Fibroblast of upper back skin (primary cell): ENCODE measurements around the gene KCP.

Source experiments
- DNase-seq: peaks from one replicate; pipeline ENCODE4 v3.0.0-alpha.2; 2013

Gene KCP

DNA sequence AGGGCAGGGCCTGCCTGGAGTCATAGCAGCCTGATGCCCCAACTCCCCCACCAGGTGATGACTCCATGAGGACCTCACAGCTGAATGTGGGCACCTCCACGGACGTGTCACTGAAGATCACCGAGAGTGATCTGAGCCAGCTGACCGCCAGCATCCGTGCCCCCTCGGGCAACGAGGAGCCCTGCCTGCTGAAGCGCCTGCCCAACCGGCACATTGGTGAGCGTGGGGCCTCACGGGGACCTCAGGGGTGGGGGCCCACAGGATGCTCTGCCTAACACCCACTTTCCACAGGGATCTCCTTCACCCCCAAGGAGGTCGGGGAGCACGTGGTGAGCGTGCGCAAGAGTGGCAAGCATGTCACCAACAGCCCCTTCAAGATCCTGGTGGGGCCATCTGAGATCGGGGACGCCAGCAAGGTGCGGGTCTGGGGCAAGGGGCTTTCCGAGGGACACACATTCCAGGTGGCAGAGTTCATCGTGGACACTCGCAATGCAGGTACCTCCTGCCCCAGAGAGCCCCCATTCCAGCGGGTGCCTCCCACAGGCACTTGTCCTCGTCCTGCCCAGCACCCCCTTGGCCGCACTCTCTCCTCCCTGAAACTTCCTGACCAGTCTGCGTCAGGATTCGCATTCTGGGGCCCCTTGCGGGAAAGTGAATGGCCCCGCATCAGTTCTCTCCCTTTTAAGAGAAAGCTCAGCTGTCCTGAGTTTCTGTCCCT is 57.8 kb downstream of the KCP start:
- no peak for DNase-seq

DNA sequence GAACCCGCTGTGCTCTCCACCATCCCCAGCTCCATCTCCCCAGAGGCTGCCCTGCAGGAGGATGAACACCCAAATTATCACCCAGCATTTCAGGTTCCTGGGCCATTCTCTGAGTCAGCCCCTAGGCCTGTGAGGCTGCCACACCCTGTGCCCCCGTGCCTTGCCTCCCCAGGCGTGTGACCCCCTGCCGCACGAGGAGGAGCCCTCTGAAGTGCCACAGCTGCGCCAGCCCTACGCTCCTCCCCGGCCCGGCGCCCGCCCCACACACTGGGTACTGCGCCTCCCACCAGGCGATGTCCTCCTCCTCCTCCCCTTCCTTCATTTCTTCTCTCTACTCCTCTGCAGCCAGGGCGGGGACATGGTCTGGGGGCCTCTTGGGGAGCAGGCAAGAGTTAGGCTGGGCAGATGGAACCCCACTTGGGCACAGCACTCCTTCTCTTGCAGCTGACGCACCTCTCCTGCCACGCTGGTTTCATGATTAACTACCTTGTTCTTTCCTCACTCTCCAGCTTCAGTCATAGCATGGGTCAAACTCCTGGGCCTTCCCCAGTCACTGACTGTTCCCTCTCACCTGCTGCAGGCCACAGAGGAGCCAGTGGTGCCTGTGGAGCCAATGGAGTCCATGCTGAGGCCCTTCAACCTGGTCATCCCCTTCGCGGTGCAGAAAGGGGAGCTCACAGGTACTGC is 60.6 kb downstream of the KCP start:
- no peak for DNase-seq

DNA sequence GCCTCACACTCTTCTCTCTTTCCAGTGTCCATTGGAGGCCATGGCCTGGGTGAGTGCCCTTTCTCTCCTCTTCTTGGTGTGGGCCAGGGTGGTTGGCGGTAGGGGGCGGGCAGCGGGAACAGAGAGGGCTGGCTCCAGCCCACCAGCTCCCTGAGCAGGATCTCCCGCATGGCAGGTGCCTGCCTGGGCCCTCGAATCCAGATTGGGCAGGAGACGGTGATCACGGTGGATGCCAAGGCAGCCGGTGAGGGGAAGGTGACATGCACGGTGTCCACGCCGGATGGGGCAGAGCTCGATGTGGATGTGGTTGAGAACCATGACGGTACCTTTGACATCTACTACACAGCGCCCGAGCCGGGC is 61.4 kb downstream of the KCP start:
- DNase-seq = no peak

DNA sequence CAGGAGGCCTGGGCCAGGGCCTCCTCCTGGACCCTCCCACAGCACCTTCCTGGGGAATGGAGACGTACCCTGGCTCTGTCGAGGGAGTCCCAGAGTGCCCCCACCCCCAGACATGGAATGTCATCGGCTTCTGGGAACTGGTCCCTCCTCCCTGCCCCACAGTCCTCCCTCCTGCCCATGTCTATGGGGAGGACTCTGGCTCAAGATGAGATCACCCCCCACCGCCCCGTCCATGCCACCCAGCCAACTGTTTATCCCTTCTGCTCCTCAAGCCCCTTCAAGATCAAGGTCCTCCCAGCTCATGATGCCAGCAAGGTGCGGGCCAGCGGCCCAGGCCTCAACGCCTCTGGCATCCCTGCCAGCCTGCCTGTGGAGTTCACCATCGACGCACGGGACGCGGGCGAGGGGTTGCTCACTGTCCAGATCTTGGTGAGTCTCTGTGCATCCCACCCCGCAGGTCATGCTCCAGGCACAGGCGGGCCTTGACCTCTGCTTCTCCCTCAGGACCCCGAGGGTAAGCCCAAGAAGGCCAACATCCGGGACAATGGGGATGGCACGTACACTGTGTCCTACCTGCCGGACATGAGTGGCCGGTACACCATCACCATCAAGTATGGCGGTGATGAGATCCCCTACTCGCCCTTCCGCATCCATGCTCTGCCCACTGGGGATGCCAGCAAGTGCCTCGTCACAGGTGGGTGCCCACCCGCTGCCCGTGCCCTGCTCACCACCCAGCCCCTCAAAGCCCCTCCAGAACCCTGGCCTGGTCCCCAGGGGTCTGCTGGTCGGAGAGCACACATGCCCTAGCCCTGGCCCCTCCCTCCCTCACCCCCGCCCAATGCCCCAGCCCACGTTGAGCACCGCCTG is 62.0 kb downstream of the KCP start:
- DNase-seq = no peak

DNA sequence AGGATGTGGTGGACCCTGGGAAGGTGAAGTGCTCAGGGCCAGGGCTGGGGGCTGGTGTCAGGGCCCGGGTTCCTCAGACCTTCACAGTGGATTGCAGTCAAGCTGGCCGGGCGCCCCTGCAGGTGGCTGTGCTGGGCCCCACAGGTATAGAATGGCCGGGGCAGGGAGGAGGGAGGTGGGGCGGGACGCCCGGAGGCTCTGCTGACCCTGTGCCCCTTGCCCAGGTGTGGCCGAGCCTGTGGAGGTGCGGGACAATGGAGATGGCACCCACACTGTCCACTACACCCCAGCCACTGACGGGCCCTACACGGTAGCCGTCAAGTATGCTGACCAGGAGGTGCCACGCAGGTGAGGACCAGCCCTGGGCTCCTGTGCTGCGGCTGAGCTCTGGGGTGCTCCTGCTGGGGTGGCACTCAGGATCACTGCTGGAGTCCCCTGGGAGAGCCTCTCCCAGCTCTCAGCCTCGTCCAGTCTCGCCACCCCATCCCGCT is 62.7 kb downstream of the KCP start:
- no peak for DNase-seq

DNA sequence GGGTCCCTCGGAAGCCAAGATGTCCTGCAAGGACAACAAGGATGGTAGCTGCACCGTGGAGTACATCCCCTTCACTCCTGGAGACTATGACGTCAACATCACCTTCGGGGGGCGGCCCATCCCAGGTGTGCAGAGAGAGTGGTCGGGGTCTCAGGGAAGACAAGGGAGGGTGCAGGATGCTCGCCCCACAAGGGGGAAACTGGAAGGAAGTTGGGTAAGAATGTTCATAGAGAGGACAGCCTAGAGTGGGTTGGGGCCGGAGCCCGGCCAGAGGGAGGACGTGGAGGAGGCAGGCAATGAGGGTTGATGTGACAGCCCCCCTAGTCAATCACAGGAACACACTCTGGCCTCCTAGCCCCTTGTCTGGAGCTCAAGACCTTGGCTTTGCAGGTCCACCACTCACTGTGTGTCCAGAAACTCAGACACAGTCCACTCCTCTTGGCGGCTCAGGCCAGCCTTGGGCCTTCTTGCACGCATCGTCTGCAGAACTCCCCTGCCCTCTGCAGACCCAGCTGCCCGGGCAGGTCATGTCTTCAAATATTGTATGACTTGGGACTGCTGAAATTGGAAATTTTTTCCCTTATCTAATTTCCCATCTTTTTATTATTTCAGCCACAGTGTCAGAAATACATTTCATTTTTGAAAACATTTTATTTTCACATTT is 63.6 kb downstream of the KCP start:
- no peak for DNase-seq

DNA sequence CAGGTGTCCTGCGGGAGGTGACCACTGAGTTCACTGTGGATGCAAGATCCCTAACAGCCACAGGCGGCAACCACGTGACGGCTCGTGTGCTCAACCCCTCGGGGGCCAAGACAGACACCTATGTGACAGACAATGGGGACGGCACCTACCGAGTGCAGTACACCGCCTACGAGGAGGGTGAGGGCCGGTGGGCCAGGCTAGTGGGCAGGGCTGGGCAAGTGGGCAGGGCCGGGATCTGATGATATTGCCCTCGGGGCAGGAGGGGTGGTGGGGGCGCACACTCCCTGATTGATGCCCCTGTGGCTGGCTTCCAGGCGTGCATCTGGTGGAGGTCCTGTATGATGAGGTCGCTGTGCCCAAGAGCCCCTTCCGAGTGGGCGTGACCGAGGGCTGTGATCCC is 64.5 kb downstream of the KCP start:
- DNase-seq = no peak

DNA sequence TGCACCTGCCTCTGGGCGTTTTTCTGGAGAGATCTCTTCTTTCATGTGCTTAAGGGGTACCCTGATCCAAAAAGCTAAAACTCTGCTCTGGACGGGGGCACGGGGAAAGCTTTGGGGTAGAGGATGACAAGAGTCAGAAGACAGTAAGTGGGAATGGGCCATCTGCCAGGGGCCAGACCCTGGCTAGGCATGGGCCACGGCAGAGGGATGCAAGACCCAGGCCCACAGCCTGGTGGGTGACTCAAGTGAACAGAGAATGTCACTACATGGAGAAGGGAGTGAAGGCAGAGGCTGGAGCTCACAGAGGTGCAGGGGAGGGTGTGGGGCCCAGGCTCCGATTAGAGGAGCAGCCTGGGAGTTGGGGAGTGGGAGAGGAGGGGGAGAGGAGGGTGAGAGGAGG is 65.0 kb downstream of the KCP start:
- DNase-seq = no peak

DNA sequence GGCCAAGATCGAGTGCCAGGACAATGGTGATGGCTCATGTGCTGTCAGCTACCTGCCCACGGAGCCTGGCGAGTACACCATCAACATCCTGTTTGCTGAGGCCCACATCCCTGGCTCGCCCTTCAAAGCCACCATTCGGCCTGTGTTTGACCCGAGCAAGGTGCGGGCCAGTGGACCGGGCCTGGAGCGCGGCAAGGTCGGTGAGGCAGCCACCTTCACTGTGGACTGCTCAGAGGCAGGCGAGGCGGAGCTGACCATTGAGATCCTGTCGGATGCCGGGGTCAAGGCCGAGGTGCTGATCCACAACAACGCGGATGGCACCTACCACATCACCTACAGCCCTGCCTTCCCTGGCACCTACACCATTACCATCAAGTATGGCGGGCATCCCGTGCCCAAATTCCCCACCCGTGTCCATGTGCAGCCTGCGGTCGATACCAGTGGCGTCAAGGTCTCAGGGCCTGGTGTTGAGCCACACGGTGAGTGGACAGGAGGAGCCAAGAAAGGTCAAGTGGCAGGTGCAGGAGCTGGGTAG is 65.7 kb downstream of the KCP start:
- DNase-seq = no peak

DNA sequence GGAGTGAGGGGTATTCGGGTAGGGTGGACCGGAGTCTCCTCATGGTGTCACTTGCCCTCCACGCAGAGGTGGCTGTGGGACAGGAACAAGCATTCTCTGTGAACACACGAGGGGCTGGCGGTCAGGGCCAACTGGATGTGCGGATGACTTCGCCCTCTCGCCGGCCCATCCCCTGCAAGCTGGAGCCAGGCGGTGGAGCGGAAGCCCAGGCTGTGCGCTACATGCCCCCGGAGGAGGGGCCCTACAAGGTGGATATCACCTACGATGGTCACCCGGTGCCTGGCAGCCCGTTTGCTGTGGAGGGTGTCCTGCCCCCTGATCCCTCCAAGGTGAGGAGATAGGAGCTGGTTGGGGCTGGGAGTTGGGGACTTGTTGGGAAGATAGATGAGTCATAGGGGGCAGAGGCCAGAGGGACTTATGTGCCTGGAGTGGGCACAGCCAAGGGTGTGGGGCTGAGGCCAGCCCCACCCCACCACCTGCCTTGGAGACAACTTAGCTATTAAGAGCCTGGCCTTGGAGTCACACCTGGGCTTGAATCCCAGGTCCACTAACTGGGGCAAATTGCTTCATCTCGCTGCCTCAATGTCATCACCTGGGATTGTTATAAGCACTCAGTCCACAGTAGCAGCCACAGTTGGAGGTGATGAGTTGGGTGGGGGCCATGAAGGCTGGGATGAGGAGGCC is 66.4 kb downstream of the KCP start:
- no peak for DNase-seq

DNA sequence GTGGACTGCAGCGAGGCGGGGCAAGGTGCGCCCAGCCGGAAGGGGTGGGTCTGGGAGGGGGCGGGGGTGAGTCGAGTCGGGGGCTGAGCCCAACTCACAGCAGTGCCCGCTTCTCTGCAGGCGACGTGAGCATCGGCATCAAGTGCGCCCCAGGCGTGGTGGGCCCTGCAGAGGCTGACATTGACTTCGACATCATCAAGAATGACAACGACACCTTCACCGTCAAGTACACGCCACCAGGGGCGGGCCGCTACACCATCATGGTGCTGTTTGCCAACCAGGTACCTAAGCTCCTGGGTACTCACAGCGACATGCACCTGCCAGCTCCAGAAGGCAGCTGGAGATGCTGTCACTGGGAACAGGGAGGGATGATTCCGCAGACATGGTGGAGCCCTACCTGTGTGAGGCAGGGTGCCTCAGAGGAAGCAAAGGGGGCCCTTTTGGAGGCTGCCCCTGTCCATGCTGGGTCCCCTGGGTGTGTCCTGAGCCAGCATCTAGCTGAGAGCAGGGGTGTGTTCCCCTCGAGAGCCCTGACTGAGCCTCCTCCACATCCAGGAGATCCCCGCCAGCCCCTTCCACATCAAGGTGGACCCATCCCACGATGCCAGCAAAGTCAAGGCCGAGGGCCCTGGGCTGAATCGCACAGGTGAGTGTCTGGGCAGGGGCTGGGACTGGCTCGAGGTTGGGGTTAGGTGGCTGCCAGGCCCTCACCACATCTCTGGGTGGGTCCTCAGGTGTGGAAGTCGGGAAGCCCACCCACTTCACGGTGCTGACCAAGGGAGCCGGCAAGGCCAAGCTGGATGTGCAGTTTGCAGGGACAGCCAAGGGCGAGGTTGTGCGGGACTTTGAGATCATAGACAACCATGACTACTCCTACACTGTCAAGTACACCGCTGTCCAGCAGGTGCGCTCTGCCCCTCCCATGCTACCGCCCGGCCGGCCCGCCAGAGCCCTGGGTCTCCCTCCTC is 67.6 kb downstream of the KCP start:
- DNase-seq = no peak

DNA sequence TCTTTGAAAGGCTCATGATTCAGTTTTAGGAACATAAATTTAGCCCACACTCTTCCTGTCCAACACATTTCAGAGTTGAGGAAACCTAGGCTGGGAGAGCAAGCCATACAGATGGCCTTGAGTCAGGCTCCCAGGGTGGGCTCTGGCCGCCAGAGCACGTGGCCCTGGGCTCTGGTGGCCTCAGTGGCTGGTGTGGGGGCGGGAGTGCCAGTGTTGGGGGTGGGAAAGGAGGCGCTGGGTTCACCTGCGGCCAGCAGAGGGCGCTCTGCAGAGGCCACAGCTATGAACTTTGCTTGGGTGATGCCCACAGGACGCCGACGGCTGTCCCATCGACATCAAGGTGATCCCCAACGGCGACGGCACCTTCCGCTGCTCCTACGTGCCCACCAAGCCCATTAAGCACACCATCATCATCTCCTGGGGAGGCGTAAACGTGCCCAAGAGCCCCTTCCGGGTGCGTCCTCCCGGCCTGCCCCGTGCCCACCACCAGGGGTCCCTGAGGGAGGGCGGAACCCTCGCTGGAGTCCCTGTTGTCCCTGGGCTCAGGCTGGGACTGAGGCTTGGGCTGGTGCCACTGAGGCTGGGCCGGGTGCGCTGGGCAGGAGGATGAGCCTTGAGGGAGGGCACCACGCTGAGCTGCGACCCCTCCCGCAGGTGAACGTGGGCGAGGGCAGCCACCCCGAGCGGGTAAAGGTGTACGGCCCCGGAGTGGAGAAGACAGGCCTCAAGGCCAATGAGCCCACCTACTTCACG is 68.4 kb downstream of the KCP start:
- DNase-seq = peak; percentile 37

DNA sequence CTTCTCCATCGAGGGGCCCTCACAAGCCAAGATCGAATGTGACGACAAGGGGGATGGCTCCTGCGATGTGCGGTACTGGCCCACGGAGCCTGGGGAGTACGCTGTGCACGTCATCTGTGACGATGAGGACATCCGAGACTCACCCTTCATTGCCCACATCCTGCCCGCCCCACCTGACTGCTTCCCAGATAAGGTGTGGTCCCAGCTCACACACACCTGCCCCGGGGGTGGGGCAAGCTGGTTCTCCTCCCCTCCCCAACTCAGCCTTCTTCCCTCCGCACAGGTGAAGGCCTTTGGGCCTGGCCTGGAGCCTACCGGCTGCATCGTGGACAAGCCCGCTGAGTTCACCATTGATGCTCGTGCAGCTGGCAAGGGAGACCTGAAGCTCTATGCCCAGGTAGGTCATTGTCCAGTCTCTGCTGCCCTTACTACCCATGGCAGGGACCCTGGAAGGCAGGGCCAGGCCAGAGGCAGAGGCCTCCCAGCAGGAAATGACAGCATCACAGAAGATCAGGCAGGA is 69.3 kb downstream of the KCP start:
- DNase-seq = no peak

DNA sequence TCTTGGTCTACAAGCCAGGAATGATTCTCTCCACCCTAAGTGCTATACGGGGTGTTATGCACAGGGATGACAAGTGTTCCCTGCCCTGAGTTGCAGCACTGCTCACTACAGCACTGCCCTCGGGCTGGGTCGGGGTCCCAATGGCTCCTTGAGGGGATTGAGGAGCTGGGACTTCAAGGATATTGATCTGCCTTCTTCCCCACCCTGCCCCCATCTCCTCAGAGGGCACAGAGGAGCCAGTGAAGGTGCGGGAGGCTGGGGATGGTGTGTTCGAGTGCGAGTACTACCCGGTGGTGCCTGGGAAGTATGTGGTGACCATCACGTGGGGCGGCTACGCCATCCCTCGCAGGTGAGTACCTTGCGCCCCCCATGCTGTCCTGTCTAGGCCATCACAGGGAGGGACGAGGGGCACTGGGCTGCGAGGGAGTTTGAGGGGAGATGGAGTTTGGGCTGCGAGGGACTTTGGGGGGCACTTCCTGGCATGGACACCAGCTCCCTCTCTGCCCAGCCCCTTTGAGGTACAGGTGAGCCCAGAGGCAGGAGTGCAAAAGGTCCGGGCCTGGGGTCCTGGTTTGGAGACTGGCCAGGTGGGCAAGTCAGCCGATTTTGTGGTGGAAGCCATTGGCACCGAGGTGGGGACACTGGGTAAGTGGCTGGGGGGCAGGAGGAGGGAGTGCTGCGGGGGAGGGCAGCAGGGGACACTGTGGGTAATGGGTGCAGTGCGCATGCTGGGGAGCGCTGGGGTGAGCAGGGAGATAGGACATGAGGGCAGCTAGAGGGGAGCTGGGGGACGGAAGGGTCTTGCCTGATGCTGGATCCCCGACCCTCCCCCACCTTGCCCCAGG is 70.0 kb downstream of the KCP start:
- no peak for DNase-seq

DNA sequence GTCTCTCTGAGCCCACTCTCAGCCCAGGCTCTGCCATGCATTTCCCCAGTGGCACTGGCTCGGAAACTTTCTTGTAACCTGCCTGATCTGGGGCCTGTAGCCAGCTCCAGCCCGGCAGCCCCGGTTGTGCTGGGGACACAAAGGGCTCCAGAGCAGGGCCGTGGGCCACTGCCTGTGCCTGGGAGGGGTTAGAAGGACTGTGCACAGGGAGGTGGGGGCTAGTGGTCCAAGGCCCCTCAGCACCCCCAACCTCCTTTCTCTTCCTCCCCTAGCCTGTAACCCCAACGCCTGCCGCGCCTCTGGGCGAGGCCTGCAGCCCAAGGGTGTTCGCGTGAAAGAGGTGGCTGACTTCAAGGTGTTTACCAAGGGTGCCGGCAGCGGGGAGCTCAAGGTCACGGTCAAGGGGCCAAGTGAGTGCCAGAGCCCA is 70.7 kb downstream of the KCP start:
- DNase-seq = no peak

DNA sequence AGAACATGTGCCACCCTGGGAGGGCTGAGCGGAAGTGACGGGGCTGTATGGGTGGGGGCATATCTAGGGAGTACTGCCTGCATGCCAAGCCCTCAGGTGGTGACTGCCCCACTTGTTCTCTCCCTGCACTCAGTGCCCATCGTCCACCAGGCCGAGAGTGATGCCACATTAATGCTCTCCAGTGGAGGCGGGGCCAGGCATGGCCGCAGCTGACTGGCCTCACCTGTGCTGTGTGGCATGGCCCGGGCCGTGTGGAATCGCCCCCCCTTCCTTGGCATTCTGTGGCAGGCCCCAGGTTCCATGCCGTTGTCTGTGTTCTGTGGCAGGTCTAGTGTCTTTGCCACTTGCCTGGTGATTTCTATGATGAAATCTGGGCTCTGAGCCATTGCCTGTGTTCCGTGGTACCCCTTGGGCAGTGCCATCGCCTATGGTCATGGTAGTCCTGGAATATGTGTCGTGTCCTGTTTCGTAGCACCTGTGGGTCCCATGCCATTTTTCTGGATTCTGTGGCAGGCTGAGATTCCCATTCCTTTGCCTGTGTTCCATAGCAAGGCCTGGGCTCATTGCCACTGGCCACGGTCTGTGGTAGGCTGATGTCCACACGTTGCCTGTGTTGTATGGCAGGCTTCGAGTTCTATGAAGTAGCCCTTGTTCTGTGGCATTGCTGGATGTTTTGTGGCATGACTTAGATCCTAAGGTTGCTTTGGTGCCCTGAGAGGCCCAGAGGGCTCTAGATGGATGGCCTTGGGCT is 71.4 kb downstream of the KCP start:
- no peak for DNase-seq

DNA sequence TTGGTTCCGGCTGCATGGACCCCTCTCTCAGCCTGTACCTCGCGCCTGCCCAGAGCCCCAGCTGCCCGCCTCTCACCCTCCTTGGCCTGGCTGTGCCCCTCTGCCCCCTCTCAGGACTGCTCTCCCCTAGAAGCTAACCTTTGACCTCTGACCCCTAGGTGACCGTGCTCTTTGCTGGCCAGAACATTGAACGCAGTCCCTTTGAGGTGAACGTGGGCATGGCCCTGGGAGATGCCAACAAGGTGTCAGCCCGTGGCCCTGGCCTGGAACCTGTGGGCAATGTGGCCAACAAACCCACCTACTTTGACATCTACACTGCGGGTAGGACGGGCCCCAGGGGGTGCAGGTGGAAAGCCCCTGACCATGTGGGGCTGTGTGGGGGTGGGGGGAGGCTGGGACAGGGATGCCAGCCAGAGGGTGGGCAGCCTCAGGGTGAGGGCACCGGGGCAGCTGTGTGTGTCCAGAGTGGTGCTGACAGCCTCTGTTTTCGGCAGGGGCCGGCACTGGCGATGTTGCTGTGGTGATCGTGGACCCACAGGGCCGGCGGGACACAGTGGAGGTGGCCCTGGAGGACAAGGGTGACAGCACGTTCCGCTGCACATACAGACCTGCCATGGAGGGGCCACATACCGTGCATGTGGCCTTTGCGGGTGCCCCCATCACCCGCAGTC is 72.3 kb downstream of the KCP start:
- no peak for DNase-seq

DNA sequence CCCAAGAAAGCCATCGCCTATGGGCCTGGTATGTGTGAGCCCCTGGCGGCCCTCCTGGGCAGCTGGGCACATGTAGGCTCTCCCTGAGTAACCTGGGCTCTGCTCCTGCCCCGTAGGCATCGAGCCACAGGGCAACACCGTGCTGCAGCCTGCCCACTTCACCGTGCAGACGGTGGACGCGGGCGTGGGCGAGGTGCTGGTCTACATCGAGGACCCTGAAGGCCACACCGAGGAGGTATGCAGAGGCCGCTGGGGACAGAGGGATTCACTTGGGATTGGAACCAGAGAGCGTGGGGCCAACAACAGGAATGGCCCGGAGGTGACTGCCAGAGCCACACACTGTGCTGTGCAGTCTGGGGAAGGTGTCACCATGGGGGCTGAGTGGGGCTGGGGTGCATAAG is 73.0 kb downstream of the KCP start:
- no peak for DNase-seq
